Neural progenitor cell (in vitro differentiated cells): ENCODE data around the gene WDR86. TPM values are rescaled to one million over a fixed set of nuclear protein-coding genes. Genes with fewer than 3 reads are reported as not detected.

Experiments used
- DNase-seq: peaks from one replicate; pipeline ENCODE4 v3.0.0-alpha.2; 2016; ENCODE audit warnings: low spot score
- H2AFZ ChIP-seq: fragments of 200-600 bp; sonication (generic); replicated peaks from 2 replicates; pipeline ENCODE4 v1.6.1; 2016; ENCODE audit warnings: antibody characterized with exemption
- H3F3A ChIP-seq: fragments of 200-600 bp; sonication (generic); 2 replicates; pipeline ENCODE4 v1.6.1; 2016; ENCODE audit warnings: antibody characterized with exemption, low read depth
- H3K27ac ChIP-seq: fragments of 200-600 bp; sonication (generic); 2 replicates; pipeline ENCODE4 v1.5.1; 2016; ENCODE audit warnings: mild to moderate bottlenecking
- H3K27me3 ChIP-seq: fragments of 200-600 bp; sonication (generic); 2 replicates; pipeline ENCODE4 v1.6.1; 2016; ENCODE audit warnings: mild to moderate bottlenecking, moderate library complexity
- H3K36me3 ChIP-seq: fragments of 200-600 bp; sonication (generic); 2 replicates; pipeline ENCODE4 v1.5.1; 2016
- H3K4me1 ChIP-seq: fragments of 200-600 bp; sonication (generic); 2 replicates; pipeline ENCODE4 v1.6.1; 2016; ENCODE audit warnings: mixed run types
- H3K4me2 ChIP-seq: fragments of 200-600 bp; sonication (generic); 2 replicates; pipeline ENCODE4 v1.6.1; 2016
- H3K4me3 ChIP-seq: fragments of 200-600 bp; sonication (generic); 2 replicates; pipeline ENCODE4 v1.5.1; 2016
- H3K79me2 ChIP-seq: fragments of 200-600 bp; sonication (generic); 2 replicates; pipeline ENCODE4 v1.6.1; 2016; ENCODE audit warnings: low read depth
- H3K9ac ChIP-seq: fragments of 200-600 bp; sonication (generic); 2 replicates; pipeline ENCODE4 v1.6.1; 2016
- H3K9me3 ChIP-seq: fragments of 200-600 bp; sonication (generic); 2 replicates; pipeline ENCODE4 v1.5.1; 2016; ENCODE audit warnings: low read depth
- H4K20me1 ChIP-seq: fragments of 200-600 bp; sonication (generic); 2 replicates; pipeline ENCODE4 v1.6.1; 2016; ENCODE audit warnings: low read depth
- H3K27ac Mint-ChIP-seq: 3 replicates; pipeline ENCODE4 v1.8.0; 2021; ENCODE audit warnings: mixed read lengths
- H3K27me3 Mint-ChIP-seq: 2 replicates; pipeline ENCODE4 v1.8.0; 2022; ENCODE audit warnings: low read depth, mild to moderate bottlenecking, inconsistent platforms, moderate library complexity, mixed read lengths; ENCODE audit not compliant: insufficient read depth
- H3K36me3 Mint-ChIP-seq: 3 replicates; pipeline ENCODE4 v1.8.0; 2021; ENCODE audit warnings: mixed read lengths
- H3K4me1 Mint-ChIP-seq: 3 replicates; pipeline ENCODE4 v1.8.0; 2021; ENCODE audit warnings: mixed read lengths
- H3K4me3 Mint-ChIP-seq: 3 replicates; pipeline ENCODE4 v1.8.0; 2021; ENCODE audit warnings: mild to moderate bottlenecking, moderate library complexity, mixed read lengths
- H3K9me3 Mint-ChIP-seq: 3 replicates; pipeline ENCODE4 v1.8.0; 2020; ENCODE audit warnings: mixed read lengths
- EZH2 ChIP-seq: fragments of 200-600 bp; sonication (generic); IDR thresholded peaks from 2 replicates; pipeline ENCODE4 v1.6.1; 2017; ENCODE audit warnings: antibody characterized with exemption, mild to moderate bottlenecking, moderate library complexity
- EZH2phosphoT487 ChIP-seq: fragments of 200-600 bp; sonication (generic); IDR thresholded peaks from 2 replicates; pipeline ENCODE4 v1.6.1; 2017; ENCODE audit warnings: antibody characterized with exemption
- total RNA-seq: library from RNA; depleted of rRNA; stranded (reverse); fragments of >200 nt; gene quantifications from 2 replicates; pipeline ENCODE4 v1.2.3, GENCODE V29; 2015; ENCODE audit warnings: low replicate concordance
- TF ChIP-seq, protein P1 (sequence below): fragments of 200-600 bp; sonication (generic); IDR thresholded peaks from 2 replicates; pipeline ENCODE4 v1.5.1; 2017; ENCODE audit warnings: antibody characterized with exemption, mild to moderate bottlenecking

WDR86 gene
- total RNA-seq, 1 donor from 2014 or later = 15.0 TPM

DNA sequence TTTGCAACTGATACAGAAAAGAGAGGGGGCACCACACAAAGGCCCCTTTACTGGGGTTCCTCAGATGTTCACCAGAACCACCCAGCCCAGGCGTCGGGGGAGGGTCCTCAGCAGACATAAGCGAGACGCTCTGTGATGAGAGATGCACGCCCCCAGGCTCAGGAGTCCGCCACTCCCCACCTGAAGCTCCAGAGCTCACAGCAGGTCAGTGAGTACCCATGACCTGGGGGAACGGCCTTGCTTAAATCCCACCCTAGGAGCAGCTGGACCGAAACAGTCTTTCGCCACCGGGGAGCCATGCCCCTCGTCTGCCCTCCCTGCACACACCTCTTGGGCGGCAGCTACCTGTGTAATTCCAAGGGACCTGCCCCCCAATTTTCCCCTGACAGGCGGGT lies 27.3 kb upstream of the WDR86 start:
- Mint-ChIP-seq H3K36me3 (no peaks in the 10 kb centered on the region), H3K4me3 (no peak overlapping the region), H3K27me3 (peaks cover 16% of the 10 kb centered on the region), H3K27ac (no peak overlapping the region), H3K4me1 (peaks cover 11% of the 10 kb centered on the region), H3K9me3 (no peaks in the 10 kb centered on the region)
- Histone ChIP-seq H4K20me1 (no peaks in the 10 kb centered on the region), H2AFZ (no peak overlapping the region), H3K27ac (no peak overlapping the region), H3K79me2 (no peaks in the 10 kb centered on the region), H3K4me2 (no peak overlapping the region), H3K9ac (no peak overlapping the region), H3K4me3 (no peak overlapping the region), H3K4me1 (peaks cover 16% of the 10 kb centered on the region), H3K36me3 (no peaks in the 10 kb centered on the region), H3F3A (no peaks in the 10 kb centered on the region), H3K27me3 (peaks cover 42% of the 10 kb centered on the region), H3K9me3 (no peaks in the 10 kb centered on the region)
- DNase-seq = no peak
- no peak for TF ChIP-seq EZH2phosphoT487
- TF ChIP-seq, protein P1, sequence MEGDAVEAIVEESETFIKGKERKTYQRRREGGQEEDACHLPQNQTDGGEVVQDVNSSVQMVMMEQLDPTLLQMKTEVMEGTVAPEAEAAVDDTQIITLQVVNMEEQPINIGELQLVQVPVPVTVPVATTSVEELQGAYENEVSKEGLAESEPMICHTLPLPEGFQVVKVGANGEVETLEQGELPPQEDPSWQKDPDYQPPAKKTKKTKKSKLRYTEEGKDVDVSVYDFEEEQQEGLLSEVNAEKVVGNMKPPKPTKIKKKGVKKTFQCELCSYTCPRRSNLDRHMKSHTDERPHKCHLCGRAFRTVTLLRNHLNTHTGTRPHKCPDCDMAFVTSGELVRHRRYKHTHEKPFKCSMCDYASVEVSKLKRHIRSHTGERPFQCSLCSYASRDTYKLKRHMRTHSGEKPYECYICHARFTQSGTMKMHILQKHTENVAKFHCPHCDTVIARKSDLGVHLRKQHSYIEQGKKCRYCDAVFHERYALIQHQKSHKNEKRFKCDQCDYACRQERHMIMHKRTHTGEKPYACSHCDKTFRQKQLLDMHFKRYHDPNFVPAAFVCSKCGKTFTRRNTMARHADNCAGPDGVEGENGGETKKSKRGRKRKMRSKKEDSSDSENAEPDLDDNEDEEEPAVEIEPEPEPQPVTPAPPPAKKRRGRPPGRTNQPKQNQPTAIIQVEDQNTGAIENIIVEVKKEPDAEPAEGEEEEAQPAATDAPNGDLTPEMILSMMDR = no peak
- no peak for TF ChIP-seq EZH2

DNA sequence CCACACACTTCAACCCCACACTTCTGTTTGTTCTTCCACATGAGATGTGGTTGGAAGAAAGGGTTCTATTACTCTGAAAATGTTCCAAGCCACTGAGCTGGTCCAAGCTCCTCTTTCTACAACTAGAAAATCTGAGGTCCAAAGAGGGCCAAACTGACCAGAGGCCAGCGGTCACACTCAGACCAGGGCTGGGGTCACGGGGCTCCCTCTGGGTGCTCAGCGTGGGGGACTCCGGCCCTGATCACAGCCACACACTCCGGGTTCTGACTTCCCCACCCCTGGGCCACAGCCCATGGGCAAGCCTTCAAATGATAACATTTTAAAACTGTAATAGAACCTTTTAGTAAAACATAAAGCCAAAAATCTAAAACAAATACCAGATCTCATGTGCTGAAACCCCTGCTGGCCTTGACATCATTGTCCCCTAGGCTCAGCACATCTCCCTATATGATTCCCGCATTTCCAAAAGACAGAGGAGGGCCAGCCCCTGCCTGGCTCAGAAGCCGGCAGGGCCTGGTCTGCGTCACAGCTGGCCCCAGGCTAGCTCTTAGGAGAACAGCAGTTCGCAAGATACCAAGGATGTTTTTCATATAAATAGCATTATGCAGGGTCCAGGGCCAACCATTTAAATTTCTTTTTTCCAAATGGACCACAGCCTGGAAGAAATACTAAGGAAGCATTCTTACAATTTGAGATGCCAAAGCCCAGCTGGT lies 26.8 kb upstream of the WDR86 start:
- Histone ChIP-seq H3K36me3 (no peaks in the 10 kb centered on the region), H3K9ac (no peak overlapping the region), H3K4me3 (no peak overlapping the region), H2AFZ (no peak overlapping the region), H3K9me3 (no peaks in the 10 kb centered on the region), H3K27ac (no peak overlapping the region), H3F3A (no peaks in the 10 kb centered on the region), H3K4me1 (peaks cover 16% of the 10 kb centered on the region), H3K4me2 (no peak overlapping the region), H3K79me2 (no peaks in the 10 kb centered on the region), H3K27me3 (peaks cover 37% of the 10 kb centered on the region), H4K20me1 (no peaks in the 10 kb centered on the region)
- TF ChIP-seq, protein P1 = no peak
- TF ChIP-seq EZH2phosphoT487 (no peak), EZH2 (no peak)
- Mint-ChIP-seq H3K4me3 (peak overlapping the region; percentile 30), H3K27ac (no peak overlapping the region), H3K36me3 (no peaks in the 10 kb centered on the region), H3K4me1 (peaks cover 11% of the 10 kb centered on the region), H3K27me3 (peaks cover 14% of the 10 kb centered on the region), H3K9me3 (no peaks in the 10 kb centered on the region)
- no peak for DNase-seq

DNA sequence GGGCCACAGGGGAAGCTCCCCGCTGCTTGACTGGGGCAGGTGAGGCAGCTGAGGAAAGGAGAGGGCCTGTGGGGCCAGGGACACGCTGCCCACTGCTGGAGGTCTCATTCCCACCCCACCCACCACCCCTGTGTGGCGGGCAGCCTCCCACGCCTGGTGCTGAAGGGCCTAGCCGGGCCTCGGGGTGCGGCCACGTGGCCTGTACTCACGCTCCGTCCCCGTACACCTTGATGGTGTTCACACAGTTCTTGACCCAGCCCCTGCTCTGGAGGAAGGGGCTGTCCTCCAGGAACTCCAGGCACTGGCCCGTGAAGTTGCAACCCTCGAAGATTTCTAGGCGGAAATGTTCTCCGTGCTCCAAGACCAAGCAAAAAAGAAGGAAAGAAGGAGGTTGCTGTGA lies 26.1 kb upstream of the WDR86 start:
- Histone ChIP-seq H2AFZ (no peak overlapping the region), H3K79me2 (no peaks in the 10 kb centered on the region), H3K9ac (no peak overlapping the region), H3K4me2 (no peak overlapping the region), H3K4me1 (peaks cover 16% of the 10 kb centered on the region), H3F3A (no peaks in the 10 kb centered on the region), H3K27ac (no peak overlapping the region), H3K36me3 (no peaks in the 10 kb centered on the region), H3K27me3 (peaks cover 31% of the 10 kb centered on the region), H4K20me1 (no peaks in the 10 kb centered on the region), H3K4me3 (no peak overlapping the region), H3K9me3 (no peaks in the 10 kb centered on the region)
- Mint-ChIP-seq H3K4me1 (peaks cover 8% of the 10 kb centered on the region), H3K36me3 (no peaks in the 10 kb centered on the region), H3K27me3 (peaks cover 15% of the 10 kb centered on the region), H3K9me3 (no peaks in the 10 kb centered on the region), H3K27ac (no peak overlapping the region), H3K4me3 (no peak overlapping the region)
- DNase-seq = no peak
- TF ChIP-seq, protein P1 = no peak
- no peak for TF ChIP-seq EZH2
- TF ChIP-seq EZH2phosphoT487 = no peak
